ENCODE data around the gene MRPL53.
A peak's percentile ranks its signal among the peaks of the same experiment; 100 is the strongest.
"Not testable (repeated sequence)": the region's sequence is repeated elsewhere in the genome, so short reads cannot be mapped to it uniquely, and the experiment has no call there.

Gene MRPL53

GRCh38 chr2:74447230-74447999 lies 25.1 kb downstream of the MRPL53 start:
- no peak for DNase-seq

- DNase-seq, result no peak
Measured at GRCh38 chr2:74444498-74445318, 27.8 kb downstream of the MRPL53 start.

GRCh38 chr2:74442483-74443297 lies 29.8 kb downstream of the MRPL53 start:
- not testable (repeated sequence) for DNase-seq

GRCh38 chr2:74441690-74442482 lies 30.6 kb downstream of the MRPL53 start, which contains the start of gene RTKN:
Gene RTKN (minus strand): TSS chr2:74441937. CDS start chr2:74441816, 121 bp downstream.
- DNase-seq, result peak; percentile 60

GRCh38 chr2:74441170-74441689 lies 31.2 kb downstream of the MRPL53 start:
- no peak for DNase-seq

- DNase-seq, result peak; percentile 97
Measured at GRCh38 chr2:74440378-74441169, 31.9 kb downstream of the MRPL53 start.

GRCh38 chr2:74439803-74440377 lies 32.6 kb downstream of the MRPL53 start:
- peak; percentile 95 for DNase-seq

- DNase-seq, result no peak
Measured at GRCh38 chr2:74439373-74439772, 33.1 kb downstream of the MRPL53 start.

GRCh38 chr2:74438248-74438647 lies 34.2 kb downstream of the MRPL53 start:
- no peak for DNase-seq

GRCh38 chr2:74436848-74437695 lies 35.4 kb downstream of the MRPL53 start:
- DNase-seq, result peak; percentile 17

GRCh38 chr2:74436111-74436805 lies 36.2 kb downstream of the MRPL53 start:
- peak; percentile 18 for DNase-seq

GRCh38 chr2:74430502-74430901 lies 42.0 kb downstream of the MRPL53 start:
- DNase-seq, result no peak

- DNase-seq, result no peak
Measured at GRCh38 chr2:74429487-74430451, 42.7 kb downstream of the MRPL53 start.

- no peak for DNase-seq
Measured at GRCh38 chr2:74428675-74429074, 43.8 kb downstream of the MRPL53 start.

GRCh38 chr2:74427551-74427950 lies 44.9 kb downstream of the MRPL53 start:
- DNase-seq, result no peak

- DNase-seq, result no peak
Measured at GRCh38 chr2:74426181-74426758, 46.2 kb downstream of the MRPL53 start.

GRCh38 chr2:74425523-74425922 lies 47.0 kb downstream of the MRPL53 start:
- no peak for DNase-seq
